Epithelial cell of umbilical artery (primary cell): Measurements from ENCODE around the gene ING5. TPM values are rescaled to one million over a fixed set of nuclear protein-coding genes. Genes with fewer than 3 reads are reported as not detected.

Experiments used
- total RNA-seq: library from RNA; depleted of rRNA; stranded (reverse); fragments of >200 nt; gene quantifications from 2 replicates; pipeline ENCODE4 v1.2.3, GENCODE V29; 2014

ING5 gene
- 18.8 and 23.3 TPM in 2 replicates for total RNA-seq

DNA sequence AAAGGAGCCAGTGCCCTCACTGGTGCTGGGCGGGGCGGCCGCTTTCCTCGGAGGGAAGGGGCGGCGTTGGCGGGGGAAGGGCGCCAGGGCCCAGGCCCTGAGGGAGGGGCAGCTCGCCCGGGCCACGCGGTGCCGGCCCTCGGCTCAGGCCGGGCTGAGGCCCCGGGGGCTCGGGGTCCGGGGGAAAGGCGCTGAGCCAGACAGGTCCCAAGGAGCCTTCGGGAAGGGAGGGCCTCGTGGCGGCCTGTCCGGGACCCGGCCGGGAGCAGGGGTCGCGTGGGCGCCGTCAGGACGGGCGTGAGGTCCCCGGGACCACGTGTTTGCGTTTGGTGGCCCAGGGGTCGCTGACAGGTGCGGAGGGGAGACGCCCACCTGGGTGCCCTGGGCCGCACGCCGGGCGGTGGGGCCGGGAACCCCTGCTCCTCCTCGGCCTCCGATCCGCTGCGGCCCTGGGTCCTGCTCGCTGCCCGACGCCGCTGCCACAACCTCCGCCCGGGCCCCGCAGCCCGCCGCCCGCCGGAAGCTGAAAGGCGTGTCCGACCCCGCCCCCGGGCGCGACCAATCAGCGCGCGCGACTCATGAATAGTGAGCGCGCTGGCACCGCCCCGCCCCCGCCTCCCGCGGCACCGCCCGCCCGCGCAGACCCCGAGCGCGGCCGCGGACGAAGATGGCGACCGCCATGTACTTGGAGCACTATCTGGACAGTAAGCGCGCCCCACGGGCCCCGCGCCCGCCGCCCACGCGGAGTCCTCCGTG, at the start of gene ING5:
Gene ING5, plus strand, starts transcription at position 641 of the 756 bp plus-strand sequence. Its CDS starts 27 bp downstream, at position 668.

DNA sequence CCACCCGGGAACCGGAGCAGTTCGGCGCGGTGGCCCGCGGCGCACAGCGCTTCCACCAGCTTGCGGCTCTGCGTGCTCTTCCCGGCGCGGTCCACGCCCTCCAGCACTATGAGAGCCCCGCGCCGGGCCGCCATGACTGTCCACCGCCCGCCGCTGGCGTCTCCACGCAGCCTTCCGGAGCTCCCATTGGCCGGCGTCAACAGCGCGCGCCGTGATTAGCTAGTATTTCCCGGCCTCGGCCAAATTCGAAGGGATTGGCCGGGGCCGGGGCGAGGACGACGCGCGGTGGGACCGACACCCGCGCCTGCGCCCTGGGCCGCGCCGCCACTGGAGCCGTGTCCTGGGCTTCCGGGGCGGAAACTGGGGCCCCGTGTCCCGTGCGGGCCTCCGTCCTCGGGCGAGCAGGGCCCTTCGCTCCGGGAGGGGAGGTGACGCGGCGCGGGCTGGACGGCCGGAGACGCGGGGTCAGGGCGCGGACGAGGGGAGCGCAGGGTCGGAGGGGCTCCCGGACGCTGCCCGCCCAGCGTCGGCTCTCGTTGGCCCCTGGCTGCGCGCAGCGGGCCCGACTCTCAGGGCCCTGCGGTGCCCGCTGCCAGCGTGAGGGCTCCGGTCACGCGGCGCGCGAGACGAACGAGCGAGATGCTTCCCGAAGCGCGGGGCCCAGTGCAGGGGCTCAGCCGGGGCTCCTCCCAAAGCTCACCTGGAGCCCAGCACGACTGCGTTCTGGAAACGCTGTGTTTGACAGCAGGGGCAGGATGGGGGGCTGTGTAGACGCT, 15.0 kb upstream of the ING5 start, which contains the start of gene DTYMK:
Gene DTYMK, minus strand, starts transcription at position 166 of the 776 bp plus-strand sequence. Its CDS starts 32 bp downstream, at position 134.

DNA sequence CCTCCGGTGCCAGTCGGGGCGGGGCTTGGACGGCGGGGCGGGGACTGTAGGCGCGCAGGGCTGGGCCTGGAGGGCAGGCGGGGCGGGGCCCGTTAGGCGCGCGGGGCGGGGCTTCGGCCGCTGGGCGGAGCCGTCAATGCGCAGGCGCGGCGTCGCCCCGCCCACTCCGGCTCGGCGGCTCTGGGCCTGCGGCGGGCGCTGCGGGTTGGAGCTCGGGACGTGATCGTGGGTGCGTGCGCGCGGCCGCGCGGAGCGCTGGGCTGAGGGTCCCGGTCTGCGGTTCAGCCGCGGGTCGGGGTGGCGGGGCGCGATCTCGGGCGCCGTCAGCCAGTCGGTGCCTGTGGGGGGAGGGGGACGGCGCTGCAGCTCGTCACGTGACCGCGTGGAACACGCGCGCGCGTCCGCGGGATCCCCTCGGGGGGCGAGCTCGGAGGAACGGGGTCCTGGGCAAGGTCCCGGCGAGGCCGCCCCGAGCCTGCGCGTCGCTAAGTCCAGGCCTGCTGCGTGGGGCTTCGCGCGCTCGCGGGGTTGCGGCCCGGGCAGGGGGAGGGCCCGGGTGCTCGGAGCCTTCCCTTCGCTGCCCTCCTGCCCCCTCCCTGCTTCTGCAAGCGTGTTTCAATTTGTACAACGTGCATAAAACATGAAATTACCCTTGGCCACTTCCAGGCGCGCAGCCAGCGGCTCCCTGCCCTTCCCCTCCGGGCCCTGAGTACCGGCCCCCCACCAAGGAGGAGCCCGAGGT, 32.8 kb downstream of the ING5 start, which contains the start of gene D2HGDH:
Gene D2HGDH, plus strand, starts transcription at position 164 of the 742 bp plus-strand sequence. CDS start 595 bp downstream, outside the sequence.

DNA sequence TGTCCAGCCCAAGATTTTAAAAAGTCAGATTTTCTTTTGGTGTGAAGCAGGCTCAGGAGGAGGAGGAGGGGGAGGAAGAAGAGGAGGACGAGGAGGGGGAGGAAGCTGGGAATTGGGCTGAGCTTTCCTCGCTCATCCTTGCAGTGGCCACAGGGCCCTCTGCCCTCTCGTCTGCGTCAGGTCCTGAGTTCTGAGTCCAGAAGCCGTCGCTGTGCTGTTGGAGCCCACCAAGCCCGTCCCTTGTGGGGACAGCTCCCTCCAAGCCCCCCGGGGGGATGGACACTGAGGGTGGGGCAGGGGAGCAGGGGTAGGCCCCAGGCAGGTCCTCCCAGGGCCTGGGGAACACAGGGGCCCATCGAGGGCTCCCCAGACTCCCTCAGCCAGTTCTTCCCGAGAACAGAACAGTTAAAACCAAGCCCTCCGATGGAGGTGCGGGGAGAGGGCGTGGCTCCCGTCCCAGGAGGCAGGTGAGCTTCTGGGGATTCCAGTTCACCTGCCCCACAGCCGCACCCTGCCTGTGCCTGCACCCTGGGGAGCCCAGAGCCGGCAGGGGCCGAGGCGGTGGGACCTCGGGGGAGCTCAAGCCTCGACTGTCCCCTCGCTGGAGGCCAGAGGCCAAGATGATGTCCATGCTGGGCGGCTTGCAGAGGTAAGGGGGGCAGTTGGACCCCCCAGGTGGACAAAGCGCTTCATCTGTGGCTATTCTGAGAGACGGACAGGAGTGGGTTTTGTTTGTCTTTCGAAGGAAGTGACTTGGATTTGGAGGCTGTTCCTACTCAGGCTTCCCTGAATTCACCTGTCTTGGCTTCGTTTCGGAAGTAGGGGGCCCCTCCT, 74.7 kb downstream of the ING5 start, which contains the start of gene GAL3ST2:
Gene GAL3ST2, plus strand, starts transcription at position 487 of the 834 bp plus-strand sequence. Its CDS starts 134 bp downstream, at position 621.

Other genes starting within 250 kb of the ING5 start
- gene STK25, start 193.5 kb upstream of the ING5 start, total RNA-seq: 308 and 341 TPM in 2 replicates
- gene BOK, start 143.3 kb upstream of the ING5 start, total RNA-seq: 34.4 and 43.9 TPM in 2 replicates
- 32.8 and 43.5 TPM in 2 replicates for gene THAP4, start 64.9 kb upstream of the ING5 start, total RNA-seq
- 55.9 and 113 TPM in 2 replicates for gene ATG4B, start 64.3 kb upstream of the ING5 start, total RNA-seq
- gene DTYMK, start 15.2 kb upstream of the ING5 start, total RNA-seq: 58.4 and 61.7 TPM in 2 replicates
- gene D2HGDH, start 32.6 kb downstream of the ING5 start, total RNA-seq: 10.8 and 11.0 TPM in 2 replicates
- not detected in 2 replicates for gene GAL3ST2, start 74.8 kb downstream of the ING5 start, total RNA-seq
- gene NEU4, start 107.2 kb downstream of the ING5 start, total RNA-seq: not detected in 2 replicates
- gene PDCD1, start 156.9 kb downstream of the ING5 start, total RNA-seq: not detected in 2 replicates
- gene RTP5, start 167.7 kb downstream of the ING5 start, total RNA-seq: not detected in 2 replicates